K562 (cell line): ENCODE results near the gene TIAM1. TPM values are rescaled to one million over a fixed set of nuclear protein-coding genes. Genes with fewer than 3 reads are reported as not detected.

Experiments
- ATAC-seq: fragments of 200-7000 bp; cut with Tn5 transposase; 3 replicates; pipeline ENCODE4 v1.9.1; 2020; ENCODE audit warnings: moderate library complexity
- BruUV-seq: library from RNA; stranded (reverse); fragments of 400-500 nt; replicated peaks from 2 replicates; lab custom pipeline; 2021; lab: Mats Ljungman, UMichigan
- CTCF ChIA-PET: fragments of 300-600 bp; formaldehyde crosslinking; extraction: SDS; loops from one replicate; lab custom pipeline; 2021; ENCODE audit warnings: low intra/inter-chr PET ratio; lab: Yijun Ruan, JAX
- POLR2A ChIA-PET: fragments of 300-600, 350-650 bp; sonication (Branson Sonifier 250); formaldehyde crosslinking; extraction: SDS; loops from one replicate; lab custom pipeline; 2021; ENCODE audit warnings: antibody characterized with exemption, inconsistent platforms; lab: Yijun Ruan, JAX
- DNase-seq, 4 experiments: peaks; one replicate each; pipeline versions ENCODE4 v3.0.0 to v3.0.0-alpha.2; 2011 to 2018; ENCODE audit warnings: low spot score in 3 of 4, mixed read lengths in 3 of 4; ENCODE audit errors: extremely low read depth in 1 of 4
- FAIRE-seq: peaks from 2 replicates; lab custom pipeline; 2011; peaks lifted over from hg19 to GRCh38; lab: Jason Lieb, UNC
- H2AFZ ChIP-seq: 2 replicates; pipeline ENCODE4 v1.6.0; 2011; ENCODE audit warnings: low read depth, low read length, control low read depth, inconsistent platforms
- H3K27ac ChIP-seq: fragments of 200-600 bp; 3 replicates; pipeline ENCODE4 v1.8.0; 2011; ENCODE audit warnings: low read depth, mild to moderate bottlenecking, control low read depth, inconsistent platforms, low read length, moderate library complexity, mixed read lengths; ENCODE audit errors: extremely low read depth
- H3K27me3 ChIP-seq, 2 experiments: fragments of 300-600 bp in 1 of 2; 2 replicates in 1 of 2; 3 replicates in 1 of 2; pipeline versions ENCODE4 v1.6.0 to v1.8.0; 2011; ENCODE audit warnings: inconsistent platforms in 2 of 2, low read length in 2 of 2, mild to moderate bottlenecking in 1 of 2, mixed read lengths in 1 of 2, moderate library complexity in 1 of 2; ENCODE audit not compliant: control insufficient read depth in 2 of 2, insufficient read depth in 2 of 2
- H3K36me3 ChIP-seq: fragments of 300-600 bp; 3 replicates; pipeline ENCODE4 v1.8.0; 2011; ENCODE audit warnings: mild to moderate bottlenecking, low read length, inconsistent platforms; ENCODE audit not compliant: control insufficient read depth, insufficient read depth
- H3K4me1 ChIP-seq, 2 experiments: fragments of 200-600 bp in 1 of 2; replicated peaks in 1 of 2; 2 replicates in 1 of 2; 3 replicates in 1 of 2; pipeline versions ENCODE4 v1.5.1 to v1.8.0; 2011; ENCODE audit warnings: inconsistent platforms in 2 of 2, low read length in 2 of 2, mild to moderate bottlenecking in 1 of 2, mixed read lengths in 1 of 2, moderate library complexity in 1 of 2; ENCODE audit not compliant: control insufficient read depth in 2 of 2, insufficient read depth in 2 of 2
- H3K4me2 ChIP-seq: 2 replicates; pipeline ENCODE4 v1.6.1; 2011; ENCODE audit warnings: low read length, control low read depth, inconsistent platforms, mixed read lengths; ENCODE audit not compliant: insufficient read depth
- H3K4me3 ChIP-seq: fragments of 200-600 bp; sonication (generic), shearing (Covaris generic); 2 replicates; pipeline ENCODE4 v1.5.1; 2016; ENCODE audit warnings: control low read depth, inconsistent platforms
- H3K79me2 ChIP-seq: fragments of 200-600 bp; 3 replicates; pipeline ENCODE4 v1.8.0; 2011; ENCODE audit warnings: low read length, inconsistent platforms; ENCODE audit not compliant: control insufficient read depth, insufficient read depth
- H3K9ac ChIP-seq, 2 experiments: 2 replicates each; pipeline versions ENCODE4 v1.6.0 to v1.6.1; 2011; ENCODE audit warnings: low read depth in 2 of 2, low read length in 2 of 2, control low read depth in 1 of 2, inconsistent platforms in 1 of 2, mild to moderate bottlenecking in 1 of 2, mixed read lengths in 1 of 2; ENCODE audit not compliant: insufficient read depth in 1 of 2
- H3K9me1 ChIP-seq: one replicate; pipeline ENCODE4 v1.6.0; 2011; ENCODE audit warnings: inconsistent platforms, mild to moderate bottlenecking, low read length, moderate library complexity; ENCODE audit not compliant: control insufficient read depth, insufficient read depth
- H3K9me3 ChIP-seq: replicated peaks from 2 replicates; pipeline ENCODE4 v1.5.1; 2011; ENCODE audit warnings: low read depth, low read length, inconsistent platforms; ENCODE audit not compliant: control insufficient read depth, insufficient read depth
- H4K20me1 ChIP-seq: replicated peaks from 2 replicates; pipeline ENCODE4 v1.6.1; 2011; ENCODE audit warnings: low read length, inconsistent platforms, mixed read lengths; ENCODE audit not compliant: control insufficient read depth, insufficient read depth
- CCNT2 ChIP-seq: IDR thresholded peaks from 2 replicates; pipeline ENCODE4 v1.6.1; 2011; ENCODE audit warnings: borderline replicate concordance, low read depth, mild to moderate bottlenecking, moderate library complexity, mixed read lengths, low read length; ENCODE audit not compliant: insufficient read length; ENCODE audit errors: extremely low read depth
- CEBPG ChIP-seq, 3 experiments: fragments of 200-800 bp in 1 of 3; sonication (Bioruptor generic) in 1 of 3; sonication (generic) in 1 of 3; formaldehyde crosslinking in 1 of 3; IDR thresholded peaks in 2 of 3; conservative IDR thresholded peaks in 1 of 3; 2 replicates each; pipeline versions ENCODE4 v1.6.1 to v1.8.0; 2016 to 2022; ENCODE audit warnings: missing compliant biosample characterization in 2 of 3, missing genetic modification characterization in 2 of 3, mild to moderate bottlenecking in 1 of 3, missing genetic modification reagents in 1 of 3
- KAT8 ChIP-seq: fragments of 450-650 bp; IDR thresholded peaks from 2 replicates; pipeline ENCODE4 v1.6.1; 2016; ENCODE audit warnings: low read depth, mild to moderate bottlenecking
- MCM2 ChIP-seq: fragments of 450-650 bp; IDR thresholded peaks from 2 replicates; pipeline ENCODE4 v1.6.1; 2017; ENCODE audit warnings: low read depth, mild to moderate bottlenecking
- SIX5 ChIP-seq, 2 experiments: IDR thresholded peaks; 2 replicates each; pipeline ENCODE4 v1.6.1; 2011; ENCODE audit warnings: low read length in 2 of 2, borderline replicate concordance in 1 of 2, low read depth in 1 of 2, mild to moderate bottlenecking in 1 of 2, moderate library complexity in 1 of 2; ENCODE audit not compliant: insufficient read depth in 1 of 2
- SUPT5H ChIP-seq: fragments of 450-650 bp; IDR thresholded peaks from 2 replicates; pipeline ENCODE4 v1.6.1; 2016
- ZNF12 ChIP-seq: sonication (generic); formaldehyde crosslinking; IDR thresholded peaks from 2 replicates; pipeline ENCODE4 v1.4.0; 2020; ENCODE audit warnings: mild to moderate bottlenecking, missing genetic modification reagents
- ZNF507 ChIP-seq: conservative IDR thresholded peaks from 2 replicates; pipeline ENCODE4 v1.6.1; 2017; ENCODE audit warnings: missing genetic modification characterization, missing compliant biosample characterization
- WGBS: fragments of 100-300 bp; shearing (Covaris generic); methylation state at CpG from one replicate; pipeline ENCODE4 v1.1.6; 2016; ENCODE audit warnings: low coverage, mixed read lengths; ENCODE audit not compliant: insufficient coverage; ENCODE audit errors: missing lambda C conversion rate; 5-methylcytosine and 5-hydroxymethylcytosine counted together
- in situ Hi-C: fragments of 300-500 bp; cut with MboI; formaldehyde crosslinking; loops from 4 replicates; pipeline ENCODE4 v1.15.0; 2018; ENCODE audit warnings: inconsistent platforms, mixed read lengths
- intact Hi-C: fragments of 100-400 bp; cut with micrococcal nuclease; formaldehyde crosslinking; loops from 2 replicates; pipeline ENCODE4 v1.14.2; 2022
- polyA plus RNA-seq, 8 experiments: library from polyadenylated mRNA; depleted of rRNA in 4 of 8; stranded (reverse) in 5 of 8; unstranded in 3 of 8; fragments of >200 nt; fragmentation: Nextera tagmentation in 2 of 8; fragmentation: Illumina TruSeq in 1 of 8; extraction: Ambion mirVana in 2 of 8; extraction: Trizol in 1 of 8; gene quantifications; 2 replicates each; pipeline versions ENCODE4 v1.2.1 to v1.2.3, GENCODE V29; 2011 to 2014; ENCODE audit warnings: inconsistent platforms in 1 of 8, missing spikeins in 1 of 8
- total RNA-seq, 7 experiments: library from RNA; depleted of rRNA in 6 of 7; stranded (reverse); fragments of >200 nt in 6 of 7; fragmentation: Illumina TruSeq in 2 of 7; extraction: Trizol in 2 of 7; gene quantifications; 2 replicates each; pipeline versions ENCODE4 v1.2.1 to v1.2.3, GENCODE V29; 2011 to 2021; ENCODE audit warnings: low replicate concordance in 1 of 7
- TF ChIP-seq, protein P1 (sequence below): sonication (generic); formaldehyde crosslinking; IDR thresholded peaks from 2 replicates; pipeline ENCODE4 v1.8.0; 2023; ENCODE audit warnings: missing genetic modification reagents, mild to moderate bottlenecking, borderline replicate concordance

TIAM1 gene
- total and polyA plus RNA-seq, 9 of the 15 experiments (the other 6 are each of a cell fraction or from before 2014, with no cell fraction given): 0.11 TPM; not detected in 8

GRCh38 chr21:31194510-31195293, 149.4 kb downstream of the TIAM1 start:
- in situ Hi-C loops (loop anchor here (5.0 kb wide), 1 partner anchor 408 kb away; no protein-coding TSS in a partner anchor), intact Hi-C loops (no loop called here)
- FAIRE-seq (no peak), DNase-seq (no peak), ATAC-seq (no peak)
- no peaks in the 10 kb centered on the region for H3K9me1 ChIP-seq
- ChIA-PET POLR2A (no interaction called here), CTCF (no interaction called here)
- BruUV-seq: no TSS peak
- no peaks in the 10 kb centered on the region for H3K9me3 ChIP-seq
- WGBS: under 1% methylated on average over 5 of the region's 5 CpGs
- H3K79me2 ChIP-seq: no peaks in the 10 kb centered on the region
- H3K27ac ChIP-seq: no peak overlapping the region
- H3K4me2 ChIP-seq: no peak overlapping the region
- TF ChIP-seq KAT8: no peak
- TF ChIP-seq CCNT2: no peak
- TF ChIP-seq ZNF12 (CRISPR knock-in tag): no peak
- no peak for TF ChIP-seq SIX5 (IDR thresholded peaks at IDR 0.05; ENCODE audit: borderline replicate concordance in 1 of 2, insufficient read depth in 1 of 2, low read depth in 1 of 2, low read length in 2 of 2)
- no peak for TF ChIP-seq SUPT5H
- TF ChIP-seq MCM2: no peak
- TF ChIP-seq CEBPG (CRISPR knock-in tag; IDR thresholded peaks at IDR 0.05): no peak
- no peak for TF ChIP-seq CEBPG (tag; conservative IDR thresholded peaks at IDR 0.05 in 1 of 2, IDR thresholded peaks at IDR 0.05 in 1 of 2)
- no peak for TF ChIP-seq ZNF507 (tag)
- TF ChIP-seq, protein P1, sequence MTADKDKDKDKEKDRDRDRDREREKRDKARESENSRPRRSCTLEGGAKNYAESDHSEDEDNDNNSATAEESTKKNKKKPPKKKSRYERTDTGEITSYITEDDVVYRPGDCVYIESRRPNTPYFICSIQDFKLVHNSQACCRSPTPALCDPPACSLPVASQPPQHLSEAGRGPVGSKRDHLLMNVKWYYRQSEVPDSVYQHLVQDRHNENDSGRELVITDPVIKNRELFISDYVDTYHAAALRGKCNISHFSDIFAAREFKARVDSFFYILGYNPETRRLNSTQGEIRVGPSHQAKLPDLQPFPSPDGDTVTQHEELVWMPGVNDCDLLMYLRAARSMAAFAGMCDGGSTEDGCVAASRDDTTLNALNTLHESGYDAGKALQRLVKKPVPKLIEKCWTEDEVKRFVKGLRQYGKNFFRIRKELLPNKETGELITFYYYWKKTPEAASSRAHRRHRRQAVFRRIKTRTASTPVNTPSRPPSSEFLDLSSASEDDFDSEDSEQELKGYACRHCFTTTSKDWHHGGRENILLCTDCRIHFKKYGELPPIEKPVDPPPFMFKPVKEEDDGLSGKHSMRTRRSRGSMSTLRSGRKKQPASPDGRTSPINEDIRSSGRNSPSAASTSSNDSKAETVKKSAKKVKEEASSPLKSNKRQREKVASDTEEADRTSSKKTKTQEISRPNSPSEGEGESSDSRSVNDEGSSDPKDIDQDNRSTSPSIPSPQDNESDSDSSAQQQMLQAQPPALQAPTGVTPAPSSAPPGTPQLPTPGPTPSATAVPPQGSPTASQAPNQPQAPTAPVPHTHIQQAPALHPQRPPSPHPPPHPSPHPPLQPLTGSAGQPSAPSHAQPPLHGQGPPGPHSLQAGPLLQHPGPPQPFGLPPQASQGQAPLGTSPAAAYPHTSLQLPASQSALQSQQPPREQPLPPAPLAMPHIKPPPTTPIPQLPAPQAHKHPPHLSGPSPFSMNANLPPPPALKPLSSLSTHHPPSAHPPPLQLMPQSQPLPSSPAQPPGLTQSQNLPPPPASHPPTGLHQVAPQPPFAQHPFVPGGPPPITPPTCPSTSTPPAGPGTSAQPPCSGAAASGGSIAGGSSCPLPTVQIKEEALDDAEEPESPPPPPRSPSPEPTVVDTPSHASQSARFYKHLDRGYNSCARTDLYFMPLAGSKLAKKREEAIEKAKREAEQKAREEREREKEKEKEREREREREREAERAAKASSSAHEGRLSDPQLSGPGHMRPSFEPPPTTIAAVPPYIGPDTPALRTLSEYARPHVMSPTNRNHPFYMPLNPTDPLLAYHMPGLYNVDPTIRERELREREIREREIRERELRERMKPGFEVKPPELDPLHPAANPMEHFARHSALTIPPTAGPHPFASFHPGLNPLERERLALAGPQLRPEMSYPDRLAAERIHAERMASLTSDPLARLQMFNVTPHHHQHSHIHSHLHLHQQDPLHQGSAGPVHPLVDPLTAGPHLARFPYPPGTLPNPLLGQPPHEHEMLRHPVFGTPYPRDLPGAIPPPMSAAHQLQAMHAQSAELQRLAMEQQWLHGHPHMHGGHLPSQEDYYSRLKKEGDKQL (CRISPR knock-in tag): no peak
- H3K4me1 ChIP-seq: no peaks in the 10 kb centered on the region
- H3K9ac ChIP-seq: no peak overlapping the region
- no peaks in the 10 kb centered on the region for H3K36me3 ChIP-seq
- H4K20me1 ChIP-seq: no peaks in the 10 kb centered on the region
- H2AFZ ChIP-seq: no peak overlapping the region
- H3K4me3 ChIP-seq: no peak overlapping the region
- H3K27me3 ChIP-seq: peaks cover 9 to 24% of the 10 kb centered on the region in 2 experiments
